ENCODE results near the gene DPCD.
A peak's percentile ranks its signal among the peaks of the same experiment; 100 is the strongest.

The DPCD gene

DNA sequence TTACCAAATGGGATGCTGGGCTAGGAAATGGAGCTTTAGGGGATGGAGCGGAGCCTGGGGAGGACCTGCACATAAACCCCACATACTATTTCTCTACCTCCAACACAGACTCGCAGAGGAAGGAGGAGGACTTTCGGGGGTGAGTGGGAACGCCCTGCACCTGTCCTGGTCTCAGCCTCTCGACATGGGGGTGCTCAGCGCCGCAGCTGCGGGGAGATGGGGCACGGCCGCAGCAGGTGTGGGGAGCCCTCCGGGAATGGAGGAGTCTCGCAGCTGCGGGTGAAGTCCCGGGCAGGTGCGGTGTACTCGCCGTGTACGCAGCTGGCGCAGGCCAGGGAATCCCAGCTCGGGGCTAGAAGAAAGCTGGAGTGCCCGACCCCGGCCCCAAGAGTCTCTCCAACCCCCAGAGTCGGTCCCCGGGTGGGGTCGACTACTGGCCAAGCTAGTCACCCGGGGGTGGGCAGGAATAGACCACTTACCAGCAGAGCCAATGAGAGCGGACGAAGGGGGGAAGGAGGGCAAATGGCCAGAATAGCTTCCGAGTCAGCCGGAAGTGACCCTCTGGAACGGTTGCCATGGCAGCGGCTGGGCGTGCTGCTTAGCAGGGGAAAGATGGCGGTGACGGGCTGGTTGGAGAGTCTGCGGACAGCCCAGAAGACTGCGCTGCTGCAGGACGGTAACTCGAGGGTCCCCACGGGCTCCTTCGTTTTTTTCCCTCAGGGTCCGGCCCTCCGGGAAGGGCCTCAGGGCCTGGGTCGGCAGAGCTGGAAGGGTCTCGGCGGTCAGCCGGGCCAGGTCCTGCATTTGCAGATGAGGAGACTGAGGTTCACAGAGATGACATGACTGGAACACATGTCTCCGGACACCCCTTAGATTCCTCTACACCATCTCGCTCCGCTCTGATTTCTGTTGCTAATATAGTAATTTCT, at the start of gene DPCD, which contains the start of gene POLL:
Gene DPCD (plus strand): TSS at position 597 of the 929 bp plus-strand sequence. CDS start 16 bp downstream, at position 613.
Gene POLL (minus strand): TSS at position 533 of the 929 bp plus-strand sequence. CDS start 897 bp downstream, outside the sequence.
- no CpG with 5 or more reads among the region's 50 CpGs for WGBS (ENCODE audit: insufficient coverage, insufficient read length)
- H3K4me1 ChIP-seq (ENCODE audit: control insufficient read depth, insufficient read depth, low read length) = no peaks in the 10 kb centered on the region
- H3K9me3 ChIP-seq (ENCODE audit: control insufficient read depth, insufficient read depth, low read length) = no peaks in the 10 kb centered on the region
- peak within 1 kb of the TSS; percentile 88 for H3K4me3 ChIP-seq (ENCODE audit: low read length)
- H3K36me3 ChIP-seq (ENCODE audit: control insufficient read depth, insufficient read depth, low read length) = no peaks in the 10 kb centered on the region; the same call in 1 of the 2 replicates
- H3K27me3 ChIP-seq (ENCODE audit: control insufficient read depth, insufficient read depth, low read length) = no peaks in the 10 kb centered on the region
- H3K27ac ChIP-seq (ENCODE audit: low read length) = no peak within 1 kb of the TSS
- DNase-seq (ENCODE audit: low read depth, low spot score) = peak; percentile 91

GRCh38 chr10:101538446-101538845, 49.7 kb upstream of the DPCD start:
- H3K27me3 ChIP-seq (ENCODE audit: control insufficient read depth, insufficient read depth, low read length) = no peaks in the 10 kb centered on the region
- no peaks in the 10 kb centered on the region for H3K36me3 ChIP-seq (ENCODE audit: control insufficient read depth, insufficient read depth, low read length)
- H3K4me3 ChIP-seq (ENCODE audit: low read length) = no peak overlapping the region
- DNase-seq (ENCODE audit: low read depth, low spot score) = no peak
- H3K27ac ChIP-seq (ENCODE audit: low read length) = no peak overlapping the region
- no CpG with 5 or more reads among the region's 2 CpGs for whole genome bisulfite sequencing (ENCODE audit: insufficient coverage, insufficient read length)
- no peaks in the 10 kb centered on the region for H3K9me3 ChIP-seq (ENCODE audit: control insufficient read depth, insufficient read depth, low read length)
- H3K4me1 ChIP-seq (ENCODE audit: control insufficient read depth, insufficient read depth, low read length) = no peaks in the 10 kb centered on the region

GRCh38 chr10:101545898-101546297, 42.2 kb upstream of the DPCD start:
- Histone ChIP-seq H3K36me3 (ENCODE audit: control insufficient read depth, insufficient read depth, low read length) (no peaks in the 10 kb centered on the region), H3K4me1 (ENCODE audit: control insufficient read depth, insufficient read depth, low read length) (no peaks in the 10 kb centered on the region), H3K27ac (ENCODE audit: low read length) (no peak overlapping the region), H3K9me3 (ENCODE audit: control insufficient read depth, insufficient read depth, low read length) (no peaks in the 10 kb centered on the region), H3K27me3 (ENCODE audit: control insufficient read depth, insufficient read depth, low read length) (no peaks in the 10 kb centered on the region), H3K4me3 (ENCODE audit: low read length) (no peak overlapping the region)
- DNase-seq (ENCODE audit: low read depth, low spot score) = no peak

DNA sequence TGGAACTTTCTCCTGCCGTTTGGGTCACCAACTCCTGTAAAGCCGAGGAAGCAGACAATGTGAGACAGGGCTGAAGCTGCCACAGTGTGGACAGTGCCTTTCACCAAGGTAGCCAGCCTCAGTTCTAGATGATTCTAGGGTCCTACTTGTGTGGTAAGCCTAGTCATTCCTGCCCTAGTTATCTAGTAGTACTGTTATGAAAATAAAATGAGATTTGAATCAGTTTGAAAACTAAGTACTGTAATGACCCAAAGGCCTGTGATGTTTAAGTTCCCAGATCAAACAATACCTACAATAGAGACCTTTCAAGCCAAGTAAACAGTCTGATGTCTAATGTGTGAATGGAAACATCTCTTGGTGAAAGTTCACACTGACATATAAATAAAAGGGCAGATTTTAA, 37.2 kb upstream of the DPCD start:
- no CpG with 5 or more reads among the region's 2 CpGs for WGBS (ENCODE audit: insufficient coverage, insufficient read length)
- Histone ChIP-seq H3K27me3 (ENCODE audit: control insufficient read depth, insufficient read depth, low read length) (no peaks in the 10 kb centered on the region), H3K4me1 (ENCODE audit: control insufficient read depth, insufficient read depth, low read length) (no peaks in the 10 kb centered on the region), H3K9me3 (ENCODE audit: control insufficient read depth, insufficient read depth, low read length) (no peaks in the 10 kb centered on the region), H3K4me3 (ENCODE audit: low read length) (no peak overlapping the region), H3K36me3 (ENCODE audit: control insufficient read depth, insufficient read depth, low read length) (0 out of 2 replicates have a peak, but pooled peaks cover 3% of the 10 kb centered on the region), H3K27ac (ENCODE audit: low read length) (no peak overlapping the region)
- DNase-seq (ENCODE audit: low read depth, low spot score) = no peak

GRCh38 chr10:101552442-101552841, 35.7 kb upstream of the DPCD start:
- Histone ChIP-seq H3K27ac (ENCODE audit: low read length) (no peak overlapping the region), H3K36me3 (ENCODE audit: control insufficient read depth, insufficient read depth, low read length) (0 out of 2 replicates have a peak, but pooled peaks cover 3% of the 10 kb centered on the region), H3K27me3 (ENCODE audit: control insufficient read depth, insufficient read depth, low read length) (no peaks in the 10 kb centered on the region), H3K9me3 (ENCODE audit: control insufficient read depth, insufficient read depth, low read length) (no peaks in the 10 kb centered on the region), H3K4me1 (ENCODE audit: control insufficient read depth, insufficient read depth, low read length) (no peaks in the 10 kb centered on the region), H3K4me3 (ENCODE audit: low read length) (no peak overlapping the region)
- no CpG with 5 or more reads among the region's 3 CpGs for WGBS (ENCODE audit: insufficient coverage, insufficient read length)
- no peak for DNase-seq (ENCODE audit: low read depth, low spot score)

DNA sequence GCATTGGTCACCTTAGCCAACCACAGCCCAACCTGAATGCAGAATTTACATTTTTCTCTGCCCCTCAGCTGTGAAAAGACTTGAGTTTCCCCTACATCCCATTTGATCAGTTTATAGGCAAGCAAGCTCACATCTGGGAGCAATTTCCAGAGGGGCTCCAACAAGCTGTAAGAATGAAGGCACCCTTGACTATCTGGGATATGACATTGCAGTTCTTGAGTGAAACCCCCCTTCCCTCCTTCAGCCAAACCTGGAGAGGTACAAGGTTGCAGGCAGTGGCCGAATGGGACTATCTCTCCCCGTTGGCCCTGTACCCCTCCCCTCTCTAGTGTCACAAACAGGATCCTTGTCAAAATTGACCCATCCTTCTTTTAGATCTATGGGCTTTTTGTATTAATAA, 30.6 kb upstream of the DPCD start:
- Histone ChIP-seq H3K27ac (ENCODE audit: low read length) (no peak overlapping the region), H3K4me1 (ENCODE audit: control insufficient read depth, insufficient read depth, low read length) (peaks cover 2% of the 10 kb centered on the region; the same call in 1 of the 2 replicates), H3K27me3 (ENCODE audit: control insufficient read depth, insufficient read depth, low read length) (no peaks in the 10 kb centered on the region), H3K4me3 (ENCODE audit: low read length) (no peak overlapping the region), H3K9me3 (ENCODE audit: control insufficient read depth, insufficient read depth, low read length) (no peaks in the 10 kb centered on the region), H3K36me3 (ENCODE audit: control insufficient read depth, insufficient read depth, low read length) (no peaks in the 10 kb centered on the region)
- WGBS (ENCODE audit: insufficient coverage, insufficient read length) = no CpG with 5 or more reads among the region's 2 CpGs
- DNase-seq (ENCODE audit: low read depth, low spot score) = no peak

DNA sequence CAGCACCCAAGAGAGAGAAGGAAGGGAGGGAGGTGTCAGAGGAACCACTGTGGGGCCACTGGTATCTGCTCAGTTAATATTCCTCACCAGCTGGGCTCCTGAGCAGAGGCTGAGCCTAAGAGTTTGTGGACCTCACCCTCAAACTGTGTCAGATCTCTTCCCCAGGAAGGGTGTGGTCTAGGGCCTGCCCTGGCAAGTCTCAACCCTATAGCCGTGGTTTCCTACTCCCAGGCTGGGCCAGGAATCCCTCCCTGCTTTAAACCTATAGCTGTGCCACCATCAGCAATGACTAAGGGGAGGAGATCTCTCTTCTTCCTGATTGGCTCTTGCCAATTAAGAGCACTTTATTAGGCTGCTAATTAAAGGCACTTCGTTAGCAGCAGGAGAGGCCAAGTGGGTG, 29.9 kb upstream of the DPCD start:
- no CpG with 5 or more reads among the region's 2 CpGs for WGBS (ENCODE audit: insufficient coverage, insufficient read length)
- Histone ChIP-seq H3K4me3 (ENCODE audit: low read length) (no peak overlapping the region), H3K27me3 (ENCODE audit: control insufficient read depth, insufficient read depth, low read length) (no peaks in the 10 kb centered on the region), H3K36me3 (ENCODE audit: control insufficient read depth, insufficient read depth, low read length) (no peaks in the 10 kb centered on the region), H3K27ac (ENCODE audit: low read length) (no peak overlapping the region), H3K4me1 (ENCODE audit: control insufficient read depth, insufficient read depth, low read length) (peaks cover 2% of the 10 kb centered on the region; the same call in 1 of the 2 replicates), H3K9me3 (ENCODE audit: control insufficient read depth, insufficient read depth, low read length) (no peaks in the 10 kb centered on the region)
- no peak for DNase-seq (ENCODE audit: low read depth, low spot score)

DNA sequence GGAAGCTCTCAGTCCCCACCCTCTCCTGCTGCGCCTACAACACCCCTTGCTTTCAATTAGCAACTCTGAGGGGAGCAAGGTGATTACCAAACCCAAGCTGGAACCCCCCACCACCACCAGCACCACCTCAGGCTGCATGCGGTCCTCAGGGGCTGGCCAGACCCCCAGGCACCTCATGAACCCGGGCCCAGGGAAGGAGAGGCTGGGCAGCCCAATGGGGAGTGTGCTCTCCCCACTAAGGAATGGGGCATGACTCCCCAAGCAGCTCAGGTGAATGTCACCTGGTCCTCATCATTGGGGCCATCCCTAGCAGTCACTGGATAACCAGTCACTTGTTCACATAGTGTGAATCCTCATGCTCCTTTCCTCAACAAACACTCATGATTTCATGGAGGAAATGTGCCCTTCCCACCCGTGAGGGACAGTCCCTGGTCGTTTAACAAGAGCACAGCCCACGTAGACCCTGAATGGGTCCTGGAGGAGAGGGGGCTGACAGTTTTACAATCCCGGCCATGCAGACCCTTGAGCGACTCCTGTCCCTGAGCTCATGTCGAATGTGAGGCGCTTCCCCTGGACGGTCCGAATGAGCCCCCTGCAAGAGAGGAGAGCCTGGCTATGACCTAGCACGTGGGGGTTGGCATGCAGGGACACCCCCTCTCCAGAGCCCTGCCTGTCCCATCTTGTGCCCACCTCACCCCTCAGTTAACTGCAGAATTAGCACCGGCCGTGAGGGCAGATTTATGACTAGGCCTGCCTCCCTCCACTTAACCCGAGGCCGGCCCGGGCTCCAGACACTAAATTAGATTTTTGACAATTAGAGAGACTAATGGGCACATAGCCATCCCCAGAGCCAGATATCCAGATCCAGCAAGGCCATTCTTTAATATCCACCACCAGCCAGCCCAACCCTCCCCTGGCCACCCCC, 29.2 kb upstream of the DPCD start:
- no peak for DNase-seq (ENCODE audit: low read depth, low spot score)
- Histone ChIP-seq H3K4me3 (ENCODE audit: low read length) (no peak overlapping the region), H3K27me3 (ENCODE audit: control insufficient read depth, insufficient read depth, low read length) (no peaks in the 10 kb centered on the region), H3K36me3 (ENCODE audit: control insufficient read depth, insufficient read depth, low read length) (no peaks in the 10 kb centered on the region), H3K9me3 (ENCODE audit: control insufficient read depth, insufficient read depth, low read length) (no peaks in the 10 kb centered on the region), H3K27ac (ENCODE audit: low read length) (no peak overlapping the region), H3K4me1 (ENCODE audit: control insufficient read depth, insufficient read depth, low read length) (peaks cover 2% of the 10 kb centered on the region; the same call in 1 of the 2 replicates)
- no CpG with 5 or more reads among the region's 18 CpGs for WGBS (ENCODE audit: insufficient coverage, insufficient read length)

- Histone ChIP-seq H3K27me3 (ENCODE audit: control insufficient read depth, insufficient read depth, low read length) (no peaks in the 10 kb centered on the region), H3K36me3 (ENCODE audit: control insufficient read depth, insufficient read depth, low read length) (no peaks in the 10 kb centered on the region), H3K9me3 (ENCODE audit: control insufficient read depth, insufficient read depth, low read length) (no peaks in the 10 kb centered on the region), H3K4me1 (ENCODE audit: control insufficient read depth, insufficient read depth, low read length) (peaks cover 2% of the 10 kb centered on the region; the same call in 1 of the 2 replicates), H3K27ac (ENCODE audit: low read length) (no peak overlapping the region), H3K4me3 (ENCODE audit: low read length) (no peak overlapping the region)
- WGBS (ENCODE audit: insufficient coverage, insufficient read length) = no CpG with 5 or more reads among the region's 12 CpGs
- no peak for DNase-seq (ENCODE audit: low read depth, low spot score)
Measured at GRCh38 chr10:101559596-101560297, 28.4 kb upstream of the DPCD start.

Data from iPS DF 6.9 (cell line).